CD4-positive, alpha-beta T cell treated with Interleukin-12 subunit alpha and Interleukin-12 subunit beta, for 1 hour (primary cell): ENCODE data around the gene GALNTL6.
"Not testable (repeated sequence)": the region's sequence is repeated elsewhere in the genome, so short reads cannot be mapped to it uniquely, and the experiment has no call there.

Experiments used
- DNase-seq: peaks from one replicate; pipeline ENCODE4 v3.0.0-alpha.2; 2020

The GALNTL6 gene

DNA sequence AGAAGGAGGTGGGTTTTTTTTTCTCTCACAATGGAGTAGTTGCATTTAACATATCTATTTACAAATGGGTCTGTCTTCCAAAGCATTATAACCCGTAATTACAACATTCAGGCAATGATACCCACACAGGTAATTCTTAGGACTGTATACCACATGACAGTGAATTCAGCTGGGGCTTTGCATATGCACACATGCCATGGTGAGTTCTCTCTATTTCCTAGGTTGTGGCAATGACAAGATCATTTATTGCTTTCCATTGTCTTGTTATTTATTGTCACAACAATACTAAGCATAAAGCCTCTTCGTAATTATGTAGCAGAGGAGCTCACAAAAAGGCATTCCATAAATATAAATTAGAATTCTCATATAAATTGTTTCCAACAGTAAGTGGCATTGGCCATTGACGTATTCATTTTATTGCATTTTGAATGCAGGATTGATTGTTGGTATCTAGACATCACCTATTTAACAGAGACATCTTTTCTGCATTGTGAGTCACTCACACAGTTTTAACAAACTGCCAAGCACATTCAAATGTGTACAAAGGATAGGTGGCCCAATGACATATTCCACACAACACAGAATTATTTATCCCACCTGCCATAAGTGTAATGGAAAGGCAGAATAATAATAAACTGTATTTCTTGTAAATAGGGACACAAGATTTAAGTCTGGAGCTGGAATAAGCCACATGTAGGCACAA, 964.7 kb downstream of the GALNTL6 start:
- no peak for DNase-seq

DNA sequence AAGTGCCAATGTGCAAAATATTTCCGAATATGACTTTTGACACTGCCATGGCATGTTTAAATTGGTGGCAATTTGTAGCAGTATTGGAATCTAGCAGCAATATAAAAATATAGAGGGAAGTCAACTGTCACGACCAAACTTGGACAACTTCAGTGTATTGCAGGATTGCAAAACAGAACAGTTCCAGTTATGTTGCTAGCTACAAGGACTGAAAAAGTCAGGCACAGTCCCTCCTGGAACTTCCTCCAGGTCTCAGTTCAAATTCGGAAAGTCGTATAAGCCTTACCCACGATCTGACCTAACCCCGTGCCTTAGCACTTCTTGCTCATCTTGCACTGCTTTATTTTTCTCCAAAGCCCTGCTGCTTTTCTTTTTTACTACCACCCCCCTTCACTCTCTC, 965.4 kb downstream of the GALNTL6 start:
- no peak for DNase-seq

DNA sequence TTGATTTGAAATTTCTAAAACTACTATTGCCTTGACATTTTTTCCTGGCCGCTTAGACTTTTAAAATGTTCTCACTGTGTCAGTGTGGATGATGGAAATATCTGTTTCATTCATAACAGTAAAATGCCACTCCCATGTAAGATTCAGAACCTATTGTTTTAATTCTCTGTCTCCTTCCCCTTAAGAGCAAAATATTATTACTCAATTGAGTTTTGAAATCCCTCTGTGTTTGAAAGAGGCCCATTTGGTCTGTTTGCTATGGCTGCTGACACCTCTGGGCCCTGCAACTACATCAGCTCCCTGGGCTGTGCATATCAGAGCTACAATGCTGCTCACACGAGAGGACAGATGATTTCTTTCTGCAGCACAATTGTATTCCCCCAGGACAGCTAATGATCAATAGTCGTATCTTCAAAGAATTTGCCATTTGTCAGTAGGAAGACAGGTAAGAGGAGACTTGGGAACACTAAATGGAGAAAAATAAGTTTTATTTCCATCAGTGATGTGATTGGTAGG, 967.4 kb downstream of the GALNTL6 start:
- no peak for DNase-seq

DNA sequence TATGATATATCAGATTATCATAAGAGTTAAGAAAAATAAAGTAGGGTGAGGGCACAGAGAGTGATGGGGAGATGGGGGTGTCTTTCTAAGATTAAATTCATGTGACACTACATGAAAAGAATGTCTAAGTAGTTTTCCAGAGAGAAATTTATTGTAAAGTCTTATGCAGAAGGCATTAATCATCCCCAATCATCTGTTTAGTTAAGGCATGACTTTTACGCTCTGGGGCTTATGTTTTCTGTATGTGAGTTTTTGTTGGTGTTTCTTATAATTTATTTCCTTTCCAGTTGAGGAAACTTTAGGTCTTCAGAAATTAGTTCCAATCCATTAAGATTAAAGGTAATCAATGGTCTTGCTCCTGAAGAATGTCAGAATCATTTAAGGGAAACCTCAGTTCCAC, 972.4 kb downstream of the GALNTL6 start:
- DNase-seq: no peak

DNA sequence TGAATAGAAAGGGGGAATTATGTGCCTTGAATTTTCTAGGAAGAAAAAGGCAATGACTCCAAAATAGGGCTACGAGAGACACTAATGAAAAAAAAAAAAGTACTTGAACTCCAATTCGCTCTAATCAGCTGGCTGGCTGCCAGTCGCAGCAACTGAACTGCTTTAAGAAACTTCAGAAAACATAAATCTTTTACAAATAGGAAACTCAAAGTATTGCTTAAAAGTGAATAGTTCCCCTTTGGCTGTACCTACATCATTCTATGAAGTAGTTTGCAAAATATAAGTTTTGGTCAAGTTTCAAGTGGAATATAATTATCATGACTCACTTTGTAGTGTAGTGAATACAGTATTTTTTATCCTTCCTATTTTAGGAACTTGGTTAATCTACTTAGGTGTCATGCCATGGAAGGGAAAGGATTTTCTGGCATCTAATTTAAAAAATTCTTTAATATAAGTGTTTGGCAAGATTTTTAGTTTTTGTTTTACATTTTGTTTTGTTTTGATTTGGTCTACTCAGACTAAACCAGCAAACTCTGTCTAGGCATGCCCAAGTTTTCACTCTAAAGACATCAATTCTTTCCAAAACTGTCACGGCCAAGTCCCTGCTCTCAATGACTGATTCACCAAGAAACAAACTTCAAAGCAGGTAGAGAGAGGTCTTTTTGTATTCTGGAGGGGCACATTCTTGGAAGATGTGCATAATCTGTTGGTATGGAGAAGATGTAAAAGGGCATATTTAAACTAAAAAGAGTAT, 973.0 kb downstream of the GALNTL6 start:
- DNase-seq: no peak

DNA sequence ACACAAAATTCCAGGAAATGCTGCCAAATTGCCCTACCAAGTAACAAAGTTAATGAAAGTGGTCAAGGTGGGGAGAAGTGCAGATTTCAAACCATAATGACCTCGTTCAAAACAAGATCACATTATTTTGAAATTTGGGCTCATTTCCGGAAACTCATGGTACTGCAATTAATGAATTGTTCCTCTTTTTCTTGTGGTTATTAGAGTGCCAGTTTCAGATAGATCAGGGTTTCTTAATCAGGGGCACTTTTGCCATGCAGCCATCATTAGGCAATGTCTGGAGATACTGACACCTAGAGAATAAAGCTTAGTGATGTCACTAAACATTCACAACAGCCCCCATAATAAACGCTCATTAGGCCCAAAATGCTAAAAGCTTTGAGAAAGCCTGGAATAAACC, 973.9 kb downstream of the GALNTL6 start:
- no peak for DNase-seq

DNA sequence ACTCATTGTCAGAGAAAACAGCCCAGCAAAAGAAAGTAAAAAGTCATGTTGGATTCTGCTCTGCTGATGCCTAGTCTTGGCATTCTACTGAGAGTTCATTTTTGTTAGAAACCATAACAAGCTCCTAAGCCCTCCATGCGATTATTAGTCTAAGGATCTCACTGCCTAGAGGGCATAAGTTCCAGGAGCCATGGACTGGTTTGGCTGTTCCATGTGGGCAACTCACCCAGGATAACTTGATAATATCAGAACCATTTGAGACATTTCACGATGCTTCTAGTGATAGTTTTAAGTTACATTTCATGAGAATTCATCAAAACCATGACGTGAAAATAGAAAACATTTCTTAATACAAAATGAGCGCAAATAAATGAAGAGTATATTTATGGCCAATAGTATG, 978.6 kb downstream of the GALNTL6 start:
- DNase-seq: no peak

DNA sequence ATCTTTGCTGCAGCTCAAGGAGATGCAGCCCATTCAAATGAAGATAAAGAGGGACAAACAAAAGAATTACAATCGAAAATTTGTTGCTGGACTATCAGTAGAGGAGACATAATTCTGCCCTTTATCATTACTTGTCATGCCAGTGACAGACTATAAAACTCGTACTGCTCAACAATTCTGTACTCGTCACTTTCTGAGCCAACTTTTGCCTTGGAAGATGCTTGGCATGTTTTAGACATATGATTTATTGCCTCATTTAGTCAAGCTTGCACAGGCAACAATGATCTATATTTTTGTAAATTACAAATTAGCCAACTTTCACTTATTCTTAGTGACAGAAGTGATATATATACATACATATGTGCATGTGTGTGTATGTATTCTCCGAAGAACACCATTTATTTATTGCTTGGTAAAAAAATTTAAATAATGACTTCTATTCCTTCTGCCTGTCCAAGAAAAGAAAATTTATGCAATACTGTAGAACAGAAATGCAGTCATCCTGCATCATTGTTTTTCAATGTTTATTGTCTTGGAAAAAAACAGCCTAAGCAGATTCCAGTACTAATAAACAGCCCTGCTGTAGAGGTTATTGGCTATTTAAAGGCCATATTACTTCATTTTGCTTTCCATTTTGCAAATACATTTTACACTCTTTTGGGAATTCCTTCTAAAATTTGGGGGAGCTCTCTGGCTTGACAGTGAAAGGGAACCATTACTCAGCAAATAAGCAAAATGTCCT, 980.5 kb downstream of the GALNTL6 start:
- no peak for DNase-seq

DNA sequence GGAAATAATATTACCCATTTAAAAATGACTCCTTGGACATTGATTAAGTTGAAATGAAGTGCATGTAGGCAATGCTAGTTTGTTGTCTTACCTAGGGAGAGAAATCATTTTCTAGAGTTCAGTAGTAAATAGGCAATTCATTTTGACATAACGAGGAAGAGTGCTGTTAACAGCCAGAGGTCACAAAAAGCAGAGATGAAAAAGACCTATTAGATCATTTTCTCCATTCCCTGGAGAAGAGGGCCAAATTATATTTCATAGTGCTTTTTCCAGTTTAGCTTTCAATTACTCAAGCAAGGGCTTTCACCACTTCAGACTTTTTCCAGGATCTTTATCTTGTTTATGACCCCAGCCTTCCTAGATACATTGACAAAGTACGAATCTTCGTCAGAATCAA, 981.1 kb downstream of the GALNTL6 start:
- no peak for DNase-seq

DNA sequence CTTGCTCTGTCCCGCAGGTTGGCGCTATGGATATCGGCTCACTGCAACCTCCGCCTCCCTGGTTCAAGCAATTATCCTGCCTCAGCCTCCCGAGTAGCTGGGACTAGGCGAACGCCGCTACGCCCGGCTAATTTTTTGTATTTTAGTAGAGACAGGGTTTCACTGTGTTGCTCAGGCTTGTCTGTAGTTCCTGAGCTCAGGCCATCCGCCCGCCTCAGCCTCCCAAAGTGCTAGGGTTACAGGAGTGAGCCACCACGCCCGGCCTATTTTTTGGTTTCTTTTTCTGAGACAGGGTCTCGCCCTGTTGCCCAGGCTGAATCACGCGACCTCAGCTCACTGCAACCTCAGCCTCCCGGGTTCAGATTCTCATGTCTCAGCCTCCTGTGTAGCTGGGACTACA, 984.1 kb downstream of the GALNTL6 start:
- DNase-seq: not testable (repeated sequence)

DNA sequence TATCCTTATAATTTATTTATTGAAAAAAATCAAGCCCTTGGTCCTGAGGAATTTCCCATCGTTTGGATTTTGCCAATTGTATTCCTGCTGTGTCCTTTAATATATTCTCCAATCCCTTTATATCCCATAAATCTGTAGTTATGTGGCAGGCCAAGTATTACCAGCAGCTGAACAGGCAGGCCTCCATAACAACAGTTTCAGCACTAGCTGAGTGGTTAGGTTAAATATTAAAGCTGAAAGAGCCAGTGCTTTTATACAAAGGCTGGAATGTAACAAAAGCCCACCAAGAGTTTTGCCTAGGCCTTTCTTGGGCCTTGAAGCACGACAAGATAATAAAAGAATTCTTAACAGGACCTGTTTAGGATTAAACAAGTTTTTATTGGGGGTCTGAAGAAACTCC, 988.8 kb downstream of the GALNTL6 start:
- DNase-seq: no peak

DNA sequence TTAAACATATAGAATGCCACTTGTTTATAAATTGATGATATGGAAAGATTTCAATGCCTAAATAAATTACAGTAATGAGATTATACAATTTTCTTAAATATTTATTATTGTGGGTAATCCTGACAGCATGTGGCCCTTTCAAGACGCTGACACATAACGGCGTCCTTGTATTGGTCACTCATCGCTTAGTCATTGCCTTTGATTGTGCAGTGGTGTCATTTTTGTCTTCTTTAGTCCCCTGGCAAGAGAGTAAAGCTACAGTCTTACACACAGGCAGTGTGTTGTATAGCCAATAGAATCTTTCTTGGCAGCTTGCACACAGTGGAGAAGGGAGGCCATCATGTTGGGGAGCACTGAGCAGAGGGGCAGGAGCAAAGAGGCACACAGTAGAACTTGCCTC, 993.6 kb downstream of the GALNTL6 start:
- no peak for DNase-seq

DNA sequence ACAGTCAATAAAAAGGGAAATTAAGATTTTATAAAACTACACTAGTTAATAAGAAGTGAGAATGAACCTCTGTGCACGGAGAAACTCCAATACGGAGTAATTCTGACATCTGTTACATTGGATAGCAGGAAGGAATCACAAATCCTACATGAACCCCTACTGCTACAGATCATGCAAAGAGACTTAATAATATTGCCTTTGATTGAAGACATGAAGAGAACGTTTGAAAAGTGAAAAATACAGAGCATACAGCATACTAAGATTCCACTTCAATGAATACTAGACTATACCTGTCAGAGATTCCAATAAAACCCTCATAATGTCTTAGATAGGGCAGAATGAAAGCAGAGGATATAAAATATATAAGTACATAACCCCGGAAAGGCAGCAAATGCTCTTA, 995.0 kb downstream of the GALNTL6 start:
- DNase-seq: no peak

DNA sequence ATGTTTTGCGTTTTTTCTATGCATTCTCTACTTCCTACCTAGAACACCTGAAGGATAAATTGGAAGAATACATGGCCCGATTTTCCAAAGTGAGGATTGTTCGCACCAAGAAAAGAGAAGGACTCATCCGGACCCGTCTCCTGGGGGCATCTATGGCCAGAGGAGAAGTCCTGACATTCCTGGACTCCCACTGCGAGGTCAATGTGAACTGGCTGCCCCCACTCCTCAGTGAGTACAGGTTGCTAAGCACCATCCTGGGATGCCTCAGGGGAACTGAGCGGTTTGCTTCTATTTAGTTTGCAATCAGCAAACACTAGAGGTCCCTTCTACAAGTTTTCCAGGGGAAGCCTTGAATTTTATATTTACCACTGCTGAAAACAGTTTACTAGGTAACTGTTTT, 996.1 kb downstream of the GALNTL6 start:
- DNase-seq: no peak

DNA sequence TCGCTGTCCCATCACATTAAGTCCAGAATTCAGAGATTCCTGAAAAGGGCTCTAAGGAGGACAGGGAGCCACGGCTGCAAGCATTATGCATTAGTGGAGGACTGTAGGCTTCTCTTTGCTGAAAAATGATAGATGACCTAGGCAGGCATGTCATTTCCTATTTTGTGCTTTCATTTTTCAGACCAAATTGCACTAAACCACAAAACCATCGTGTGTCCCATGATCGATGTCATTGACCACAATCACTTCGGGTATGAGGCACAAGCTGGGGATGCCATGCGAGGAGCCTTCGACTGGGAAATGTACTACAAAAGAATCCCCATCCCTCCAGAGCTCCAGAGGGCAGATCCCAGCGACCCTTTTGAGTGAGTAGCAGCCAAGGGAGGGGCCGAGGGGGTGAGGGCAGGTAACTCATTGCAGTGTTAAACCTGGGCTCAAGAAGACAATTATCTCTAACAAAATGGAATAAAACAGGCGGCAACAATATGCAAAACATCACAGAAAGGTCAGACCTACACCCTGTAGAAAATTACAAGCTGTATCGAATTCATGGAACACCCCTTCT, 1000.2 kb downstream of the GALNTL6 start:
- DNase-seq: no peak

DNA sequence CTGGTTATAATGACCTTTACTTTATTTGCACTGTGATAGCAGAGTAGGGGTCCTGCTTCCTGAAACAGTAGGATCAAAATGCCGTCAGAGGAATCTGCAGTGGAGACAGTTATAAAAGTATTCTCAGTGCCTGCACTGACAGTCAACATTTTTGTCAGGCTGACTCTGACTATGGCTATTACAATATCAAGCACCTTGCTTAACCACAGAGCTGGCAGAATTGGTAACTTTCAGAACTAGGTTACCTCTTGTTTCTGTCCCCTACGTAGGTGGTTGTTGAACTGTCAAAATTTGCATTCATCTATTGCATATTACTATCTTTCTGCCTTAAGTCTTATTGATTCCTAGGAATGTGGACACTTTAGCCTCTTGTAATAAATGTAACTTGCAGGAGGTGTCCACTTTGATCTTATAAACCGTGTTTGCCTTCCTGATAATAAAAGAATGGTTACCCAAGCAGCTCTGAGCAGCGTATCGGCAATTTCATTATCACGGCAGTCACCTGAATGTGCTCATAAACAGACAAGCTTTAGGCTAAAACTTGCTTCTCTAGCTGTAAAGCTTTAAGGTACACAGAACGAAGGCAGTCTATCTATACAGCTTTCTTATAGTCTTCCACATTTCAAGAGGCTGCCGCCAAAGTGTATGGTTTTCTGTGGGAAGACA, 1002.4 kb downstream of the GALNTL6 start:
- DNase-seq: no peak

DNA sequence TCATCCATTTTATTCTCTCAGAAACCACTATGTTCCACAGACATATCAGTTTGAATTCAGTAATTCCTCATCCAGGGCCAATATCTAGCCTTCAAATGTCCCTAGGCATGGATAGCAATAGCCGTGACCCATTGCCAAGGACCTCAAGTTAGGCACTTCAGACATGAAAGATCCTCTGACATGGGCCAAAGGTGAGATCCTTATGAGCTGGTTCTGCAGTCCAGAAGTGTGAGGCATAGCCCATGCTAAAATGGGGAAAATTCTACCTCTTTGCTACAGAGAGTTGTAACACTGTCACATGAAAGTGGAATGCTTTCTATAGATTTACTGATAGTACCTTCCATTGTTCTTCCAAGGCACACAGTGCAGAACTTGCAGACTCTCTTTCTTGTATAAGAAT, 1005.7 kb downstream of the GALNTL6 start:
- no peak for DNase-seq

DNA sequence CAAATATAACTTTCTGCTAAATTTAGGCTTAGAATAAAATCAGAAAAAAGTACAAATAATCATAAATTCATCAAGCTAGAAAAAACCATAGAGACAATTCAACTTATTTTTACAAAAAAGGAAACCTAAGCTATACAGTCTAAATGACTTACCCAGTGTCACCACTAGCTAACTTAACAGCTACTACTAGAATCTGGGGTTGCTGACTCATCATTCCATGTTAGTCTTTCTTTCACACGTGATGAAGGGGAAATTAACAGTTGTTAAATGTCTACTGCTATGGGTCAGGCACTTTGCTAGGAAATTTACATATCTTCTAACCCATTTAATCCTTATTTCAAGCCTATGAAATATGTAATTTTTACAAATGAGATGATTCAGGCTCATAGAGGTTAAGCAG, 1006.1 kb downstream of the GALNTL6 start:
- no peak for DNase-seq

DNA sequence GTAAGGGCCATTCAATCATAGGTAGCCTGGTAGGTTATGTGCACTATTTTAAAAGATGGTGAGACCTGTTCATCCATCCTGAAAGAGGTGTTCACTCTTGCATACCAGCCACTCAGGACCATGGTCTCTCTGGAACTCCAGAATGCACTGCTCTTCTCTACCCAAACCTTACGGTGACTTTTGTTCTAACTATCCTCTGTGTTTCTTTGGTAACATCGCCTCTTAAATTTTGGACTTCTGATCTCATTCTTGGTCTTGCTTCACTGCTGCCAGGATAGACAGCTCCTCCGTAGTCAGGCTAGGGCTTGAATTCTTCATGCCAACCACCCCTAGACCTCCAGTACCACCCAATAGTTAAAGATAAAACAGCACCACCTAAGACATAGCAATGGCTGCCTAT, 1009.1 kb downstream of the GALNTL6 start:
- no peak for DNase-seq

DNA sequence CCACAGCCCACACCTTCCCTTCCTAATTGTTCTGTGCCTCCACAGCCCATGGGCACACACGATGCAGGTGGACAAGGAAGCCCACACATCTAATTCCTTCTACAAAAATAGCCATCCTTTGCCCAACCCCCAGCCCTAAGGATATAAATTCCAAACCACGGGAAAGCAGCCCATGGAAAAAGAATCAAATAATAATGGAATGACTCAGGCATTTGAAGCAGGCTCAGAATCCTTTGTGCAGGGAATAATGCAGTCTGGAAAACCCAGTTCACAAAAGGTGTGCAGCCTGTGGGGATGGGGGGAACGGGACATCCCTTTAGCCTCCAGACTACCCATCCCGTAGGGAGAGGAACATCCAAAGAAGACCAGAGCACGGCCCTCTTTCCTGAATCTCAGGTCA, 1013.1 kb downstream of the GALNTL6 start:
- no peak for DNase-seq

DNA sequence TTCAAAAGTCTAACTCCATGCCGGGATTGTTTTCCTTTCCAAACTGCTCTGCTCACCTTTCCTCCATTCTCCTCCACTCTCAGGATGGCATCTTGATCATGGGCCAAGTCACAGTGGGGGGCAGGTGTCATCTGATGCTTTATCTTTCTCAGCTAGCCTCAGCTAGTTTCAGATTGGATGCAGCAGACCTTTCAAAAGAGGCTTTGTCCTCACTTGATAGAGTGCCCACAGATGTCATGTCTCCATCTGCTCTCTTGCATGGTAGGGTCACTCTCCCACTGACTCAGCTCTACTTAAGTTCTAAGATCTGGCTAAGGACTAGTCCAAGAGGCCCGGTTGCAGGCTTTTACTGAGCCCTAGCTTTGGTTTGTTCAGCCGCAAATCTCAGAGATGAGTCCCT, 1013.7 kb downstream of the GALNTL6 start:
- DNase-seq: no peak

DNA sequence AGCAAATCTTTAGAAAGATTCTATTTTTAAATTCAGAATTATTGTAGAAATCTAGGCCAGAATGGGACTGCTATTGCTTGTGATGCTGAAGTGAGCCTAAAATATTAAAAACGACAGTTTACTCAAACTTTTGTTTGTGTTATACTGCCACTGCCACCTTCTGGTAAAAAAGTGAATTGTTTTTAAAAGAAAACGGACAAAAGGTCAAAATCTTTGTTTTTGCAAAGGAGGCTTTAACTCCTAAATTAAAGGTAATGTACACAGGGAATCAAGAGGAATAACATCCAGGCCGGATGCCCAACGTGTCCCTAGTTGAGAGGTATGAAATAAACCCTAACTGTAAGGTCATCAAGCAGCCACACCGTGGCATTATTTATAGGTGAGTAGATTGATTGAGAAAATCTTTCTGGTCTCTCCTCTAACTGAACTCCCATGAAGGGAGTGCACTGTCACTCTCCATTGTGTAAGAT, 1017.1 kb downstream of the GALNTL6 start:
- DNase-seq: peak; percentile 2

DNA sequence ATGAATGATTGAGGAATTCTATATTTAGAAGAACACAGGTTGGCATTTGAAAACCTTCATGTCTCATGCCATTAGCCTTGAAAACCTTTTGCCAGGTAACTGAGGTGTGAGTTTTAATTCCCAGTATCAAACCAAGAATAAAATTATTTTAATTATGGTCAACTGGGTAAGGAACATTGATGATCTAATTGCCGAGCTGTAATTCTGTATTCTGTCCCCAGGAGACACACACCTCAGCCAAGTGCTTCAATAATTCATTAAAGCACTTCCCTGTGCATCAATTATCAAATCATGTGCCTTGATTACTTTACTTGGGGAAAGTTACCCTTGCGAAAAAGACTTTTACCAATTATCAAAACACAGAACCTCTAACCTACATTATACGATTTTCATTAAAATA, 1023.5 kb downstream of the GALNTL6 start:
- DNase-seq: no peak
